ENCODE results near the gene DENND11. TPM values are rescaled to one million over a fixed set of nuclear protein-coding genes. Genes with fewer than 3 reads are reported as not detected.

DENND11 gene
- polyA plus RNA-seq, 1 donor from 2014 or later = 8.9 TPM

DNA sequence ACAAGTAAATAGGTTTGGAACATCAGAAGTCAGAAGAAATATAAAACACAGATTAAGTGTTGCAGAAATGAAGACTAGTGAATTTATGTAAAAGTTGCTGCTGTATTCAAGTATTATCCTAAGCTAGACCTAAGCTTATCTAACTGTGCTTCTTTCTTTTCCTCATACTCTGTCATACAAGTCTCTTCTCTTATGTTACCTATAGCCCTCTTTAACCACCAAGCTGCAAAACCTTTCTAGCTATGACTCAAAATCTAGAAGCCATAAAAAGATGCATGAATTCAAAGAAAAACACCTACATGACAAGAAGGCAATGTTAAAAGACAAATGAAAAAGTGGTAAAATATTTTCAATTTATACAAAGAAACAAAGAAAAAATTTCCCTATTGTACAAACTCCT lies 23.0 kb downstream of the DENND11 start:
- Mint-ChIP-seq H3K27ac (no peak overlapping the region), H3K4me1 (peaks cover 2 to 7% (median 3%) of the 10 kb centered on the region in 3 donors), H3K27me3 (no peaks in the 10 kb centered on the region), H3K9me3 (no peaks in the 10 kb centered on the region), H3K36me3 (no peaks in the 10 kb centered on the region), H3K4me3 (no peak overlapping the region)

DNA sequence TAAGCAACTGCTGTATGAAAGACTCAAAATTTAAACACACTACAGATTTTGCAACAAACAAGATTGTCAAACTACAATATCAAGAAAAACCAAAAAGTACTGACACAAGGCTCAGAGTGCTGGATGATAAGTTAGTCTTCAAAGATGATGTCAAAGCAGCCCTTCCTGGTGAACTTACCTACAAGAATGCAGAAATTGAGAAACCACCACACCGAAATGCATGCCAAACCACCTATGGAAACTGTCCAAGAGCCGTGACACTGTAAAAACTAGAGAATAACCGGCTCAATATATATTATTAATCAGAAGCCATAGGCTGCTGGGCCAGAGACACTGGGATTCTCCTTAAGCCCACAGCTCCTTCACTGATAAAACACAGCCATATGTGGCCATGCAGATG lies 25.3 kb downstream of the DENND11 start:
- peaks cover 5% of the 10 kb centered on the region for H3K36me3 Mint-ChIP-seq
- no peaks in the 10 kb centered on the region for H3K27me3 Mint-ChIP-seq
- peak overlapping the region in 1 of 3 donors; percentile 31 for H3K27ac Mint-ChIP-seq
- H3K9me3 Mint-ChIP-seq = no peaks in the 10 kb centered on the region
- H3K4me1 Mint-ChIP-seq = peaks cover 2 to 7% (median 2%) of the 10 kb centered on the region in 3 donors
- H3K4me3 Mint-ChIP-seq = peak overlapping the region in 1 of 4 donors; percentile 9

DNA sequence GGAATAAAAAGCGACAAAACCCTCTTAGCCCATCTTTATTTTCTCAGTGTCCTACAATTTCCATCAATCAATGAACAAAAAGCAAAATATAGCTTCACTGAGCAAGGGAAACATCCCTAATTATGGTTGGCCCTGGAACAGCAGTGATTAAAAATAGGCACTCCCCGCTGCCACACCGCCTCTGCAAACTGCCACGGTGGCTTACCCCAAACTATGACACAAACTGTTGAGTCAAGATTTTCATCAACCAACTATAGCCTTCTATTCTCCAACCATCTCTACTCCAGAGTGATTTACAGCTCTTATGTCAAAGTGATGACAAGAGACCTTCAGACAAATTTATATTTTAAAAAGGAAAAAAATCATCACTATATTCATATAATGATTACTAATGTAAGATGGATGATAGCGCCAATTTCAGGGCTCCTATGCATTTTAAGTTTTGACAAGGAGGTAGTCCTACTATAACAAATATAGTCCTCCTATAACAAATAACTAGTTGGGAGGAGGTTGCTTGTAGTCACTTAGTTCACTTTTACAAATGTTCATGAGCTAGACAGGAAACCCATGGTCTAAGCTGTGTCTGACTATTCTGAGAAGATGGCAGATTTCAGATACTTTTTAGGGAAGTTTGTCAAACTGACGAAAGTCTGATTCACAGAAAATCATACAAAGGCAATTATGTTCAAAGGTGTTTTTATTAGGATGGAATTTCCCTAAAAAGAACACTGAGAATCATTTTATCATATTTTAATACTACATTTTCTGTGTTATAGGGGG lies 26.3 kb downstream of the DENND11 start:
- Mint-ChIP-seq H3K9me3 (no peaks in the 10 kb centered on the region), H3K27ac (peak overlapping the region in 1 of 3 donors; percentile 82), H3K4me1 (peaks cover 2 to 3% (median 2%) of the 10 kb centered on the region in 3 donors), H3K4me3 (no peak overlapping the region), H3K36me3 (peaks cover 5% of the 10 kb centered on the region), H3K27me3 (no peaks in the 10 kb centered on the region)

DNA sequence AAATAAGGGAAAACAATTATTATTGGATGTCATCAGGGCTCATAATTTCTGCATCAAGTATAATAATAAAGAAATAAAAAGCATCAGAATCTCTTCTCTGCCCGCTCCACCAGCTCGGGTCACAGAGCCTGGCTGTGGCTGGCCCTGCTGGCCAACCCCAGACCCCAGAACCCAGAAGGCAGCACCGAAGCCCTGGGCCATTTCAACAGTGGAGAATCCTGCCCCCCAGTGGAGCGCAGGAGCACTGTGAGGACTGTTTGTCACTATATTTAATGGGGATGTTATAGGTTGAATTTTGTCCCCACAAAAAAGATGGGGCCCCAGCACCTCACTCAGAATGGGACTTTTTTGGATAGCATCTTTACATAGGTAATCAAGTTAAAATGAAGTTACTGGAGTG lies 27.3 kb downstream of the DENND11 start:
- H3K27ac Mint-ChIP-seq = peak overlapping the region in 1 of 3 donors; percentile 82
- H3K9me3 Mint-ChIP-seq = no peaks in the 10 kb centered on the region
- H3K4me3 Mint-ChIP-seq = no peak overlapping the region
- no peaks in the 10 kb centered on the region for H3K27me3 Mint-ChIP-seq
- peaks cover 2 to 3% (median 2%) of the 10 kb centered on the region in 3 donors for H3K4me1 Mint-ChIP-seq
- H3K36me3 Mint-ChIP-seq = peaks cover 7% of the 10 kb centered on the region

DNA sequence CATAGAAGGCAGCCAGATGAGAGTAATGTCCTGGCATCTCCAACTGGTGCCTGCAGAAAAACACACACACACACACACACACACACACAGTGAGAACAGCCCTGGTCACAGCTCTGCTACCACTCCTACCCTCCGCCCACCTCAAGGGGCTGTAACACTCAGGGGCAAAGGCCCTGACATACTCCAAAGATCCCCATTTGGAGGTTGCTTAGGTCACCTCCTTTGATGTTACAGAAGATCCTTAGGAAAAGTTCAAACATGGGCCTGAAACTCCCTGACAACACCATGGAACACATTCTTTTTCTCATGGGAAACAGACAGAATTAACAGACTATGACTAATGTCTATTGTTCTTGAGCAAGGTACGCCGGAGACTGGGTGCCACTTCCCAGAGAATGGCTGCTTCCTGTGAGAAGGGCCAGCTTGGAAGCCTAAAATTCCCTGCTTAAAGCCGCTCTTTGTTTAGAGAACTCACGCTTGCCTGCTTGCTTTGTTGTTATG lies 27.7 kb downstream of the DENND11 start:
- Mint-ChIP-seq H3K4me3 (no peak overlapping the region), H3K27ac (no peak overlapping the region), H3K9me3 (no peaks in the 10 kb centered on the region), H3K4me1 (peaks cover 2 to 3% (median 2%) of the 10 kb centered on the region in 3 donors), H3K36me3 (peaks cover 7% of the 10 kb centered on the region), H3K27me3 (no peaks in the 10 kb centered on the region)

DNA sequence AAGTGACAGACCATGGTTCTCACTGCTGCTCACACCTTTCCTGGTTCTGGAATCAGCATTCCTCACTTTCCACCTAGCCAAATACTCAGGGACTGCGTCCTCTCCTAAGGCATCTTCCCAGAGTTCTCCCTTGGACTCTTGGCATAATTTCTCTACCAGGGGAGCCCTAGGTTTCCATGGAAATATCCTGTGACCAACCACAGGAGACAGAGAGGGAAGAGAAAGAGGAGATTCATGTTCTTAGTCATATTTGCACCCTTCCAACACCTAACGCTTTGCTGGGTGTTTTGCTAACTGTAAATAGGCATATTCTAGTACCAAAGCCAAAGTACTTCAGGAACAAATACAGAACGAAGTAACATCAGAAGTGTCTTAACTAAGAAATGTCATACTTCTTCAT lies 28.6 kb downstream of the DENND11 start:
- Mint-ChIP-seq H3K4me1 (peaks cover 2 to 3% (median 2%) of the 10 kb centered on the region in 3 donors), H3K27me3 (no peaks in the 10 kb centered on the region), H3K36me3 (peaks cover 10% of the 10 kb centered on the region), H3K9me3 (no peaks in the 10 kb centered on the region), H3K27ac (no peak overlapping the region), H3K4me3 (no peak overlapping the region)

DNA sequence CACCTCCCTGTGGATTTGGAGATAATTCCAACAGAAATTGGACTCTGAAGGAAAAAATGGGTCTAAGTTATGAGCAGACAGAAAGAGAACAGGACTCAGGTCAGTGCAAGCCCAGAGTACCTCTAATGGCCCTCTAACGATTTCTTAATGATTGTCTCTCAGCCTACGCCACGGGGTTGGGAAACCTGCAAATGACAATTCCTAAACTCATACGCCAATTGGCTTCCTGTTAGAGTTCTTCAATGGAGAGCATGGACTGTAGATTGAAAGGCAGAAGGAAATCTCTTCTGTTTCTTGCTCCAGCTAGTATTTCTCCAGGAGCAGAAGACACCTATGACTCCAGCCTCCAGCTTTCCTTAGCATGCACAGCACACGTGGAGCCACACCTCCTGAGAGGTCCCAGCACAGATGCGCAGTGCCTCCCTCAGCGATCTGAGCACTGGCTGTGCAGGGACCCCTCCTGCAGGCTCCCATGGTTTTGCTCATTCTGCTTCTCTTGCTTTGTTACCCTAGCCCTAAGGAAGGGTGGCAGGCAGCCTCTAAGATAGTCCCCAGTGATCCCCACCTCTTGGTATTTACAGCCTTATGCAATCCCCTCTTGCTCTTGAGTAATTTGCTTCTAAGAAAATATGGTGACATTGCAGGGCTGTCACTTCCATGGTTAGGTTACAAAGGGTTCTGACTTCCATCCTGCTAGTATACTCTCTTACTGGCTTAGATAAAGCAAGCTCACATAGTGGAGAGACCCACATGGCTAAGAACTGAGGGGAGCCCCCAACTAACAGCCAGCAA lies 30.1 kb downstream of the DENND11 start:
- H3K27me3 Mint-ChIP-seq = no peaks in the 10 kb centered on the region
- H3K4me1 Mint-ChIP-seq = peaks cover 0 to 2% (median 2%) of the 10 kb centered on the region in 3 donors
- no peak overlapping the region for H3K27ac Mint-ChIP-seq
- no peaks in the 10 kb centered on the region for H3K9me3 Mint-ChIP-seq
- H3K4me3 Mint-ChIP-seq = no peak overlapping the region
- H3K36me3 Mint-ChIP-seq = peaks cover 11% of the 10 kb centered on the region

DNA sequence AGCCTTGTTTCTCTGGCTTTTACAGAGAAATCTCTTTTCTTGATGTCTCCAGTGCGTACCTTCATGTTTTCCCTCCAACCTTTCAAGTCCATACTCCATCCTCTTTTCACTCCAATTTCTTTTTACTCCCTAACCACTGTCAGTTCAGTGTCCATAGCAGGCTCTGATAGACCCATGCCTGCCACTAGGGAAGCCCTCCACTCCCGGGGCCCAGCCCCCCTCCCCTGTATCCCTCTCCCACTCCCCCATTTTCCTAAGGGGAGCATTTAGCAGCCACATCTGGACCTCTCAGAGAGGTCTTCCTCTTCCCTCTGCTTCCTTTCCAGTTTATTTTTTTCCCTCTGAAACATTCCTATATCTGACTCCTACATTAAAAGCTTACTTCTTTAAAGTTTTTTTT lies 33.1 kb downstream of the DENND11 start:
- no peaks in the 10 kb centered on the region for H3K9me3 Mint-ChIP-seq
- H3K4me1 Mint-ChIP-seq = no peaks in the 10 kb centered on the region
- H3K36me3 Mint-ChIP-seq = peaks cover 14% of the 10 kb centered on the region
- no peak overlapping the region for H3K27ac Mint-ChIP-seq
- no peaks in the 10 kb centered on the region for H3K27me3 Mint-ChIP-seq
- no peak overlapping the region for H3K4me3 Mint-ChIP-seq

DNA sequence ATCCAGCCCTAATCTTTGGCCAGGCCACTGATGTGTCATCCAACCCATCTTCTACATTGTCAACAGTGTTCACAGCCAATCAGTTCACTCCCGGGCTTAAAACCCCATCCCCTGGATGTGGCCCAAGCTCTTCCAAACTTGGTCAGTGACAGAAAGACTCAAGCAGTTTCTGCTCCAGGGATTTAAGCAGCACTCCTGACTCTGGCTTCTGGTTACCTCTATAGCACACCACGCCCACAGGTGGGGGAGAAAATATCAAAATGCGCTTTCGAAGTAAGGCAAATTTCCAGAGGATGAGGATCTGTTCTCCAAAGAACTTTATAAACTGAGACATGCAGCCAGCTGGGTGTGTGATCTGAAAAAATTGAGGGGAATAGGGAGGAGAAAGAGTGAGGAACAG lies 35.9 kb downstream of the DENND11 start:
- Mint-ChIP-seq H3K36me3 (peaks cover 9% of the 10 kb centered on the region), H3K4me3 (no peak overlapping the region), H3K27me3 (no peaks in the 10 kb centered on the region), H3K4me1 (peaks cover 0 to 2% (median 0%) of the 10 kb centered on the region in 3 donors), H3K27ac (peak overlapping the region in 1 of 3 donors; percentile 78), H3K9me3 (no peaks in the 10 kb centered on the region)

DNA sequence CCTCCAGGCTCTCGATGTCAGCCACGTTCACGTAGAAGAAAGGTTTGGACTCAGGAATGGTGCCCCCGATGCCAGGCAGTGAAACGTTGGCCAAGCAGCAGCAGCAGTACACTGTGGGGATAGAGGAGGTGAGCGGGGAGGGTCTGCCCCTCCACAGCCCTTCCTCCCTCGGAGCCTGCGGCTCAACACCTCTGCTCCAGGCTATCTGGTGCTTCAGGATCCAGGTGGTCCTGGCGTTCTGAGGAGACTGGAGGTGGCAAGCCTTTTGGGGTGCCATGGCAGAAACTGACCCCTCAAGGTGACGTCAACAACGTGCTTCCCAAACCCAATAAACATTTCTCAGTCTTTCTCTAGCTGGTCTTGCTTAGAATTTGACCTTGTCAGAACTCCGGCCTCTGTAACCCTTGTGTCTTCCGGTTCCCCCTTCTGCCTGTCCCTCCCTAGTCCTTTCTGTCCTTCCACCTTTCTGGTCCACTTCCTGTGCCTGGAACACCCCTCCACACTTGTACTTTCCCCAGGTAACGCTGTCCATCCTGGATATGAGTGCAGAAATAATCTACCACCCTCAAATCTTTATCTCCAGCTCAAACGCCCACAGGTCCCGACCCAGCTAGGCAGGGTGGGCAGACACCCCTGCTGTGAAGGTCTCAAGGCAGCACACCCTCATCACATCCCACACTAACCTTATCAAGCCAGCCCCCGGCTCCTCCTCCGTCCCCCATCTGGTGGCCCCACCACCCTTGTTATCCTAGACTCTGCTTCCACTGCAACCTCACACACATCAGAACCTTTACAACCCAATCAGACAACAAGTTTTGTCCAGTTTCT lies 36.5 kb downstream of the DENND11 start:
- Mint-ChIP-seq H3K4me3 (no peak overlapping the region), H3K36me3 (peaks cover 9% of the 10 kb centered on the region), H3K27ac (peak overlapping the region in 1 of 3 donors; percentile 78), H3K4me1 (peaks cover 0 to 2% (median 2%) of the 10 kb centered on the region in 3 donors), H3K9me3 (no peaks in the 10 kb centered on the region), H3K27me3 (no peaks in the 10 kb centered on the region)

DNA sequence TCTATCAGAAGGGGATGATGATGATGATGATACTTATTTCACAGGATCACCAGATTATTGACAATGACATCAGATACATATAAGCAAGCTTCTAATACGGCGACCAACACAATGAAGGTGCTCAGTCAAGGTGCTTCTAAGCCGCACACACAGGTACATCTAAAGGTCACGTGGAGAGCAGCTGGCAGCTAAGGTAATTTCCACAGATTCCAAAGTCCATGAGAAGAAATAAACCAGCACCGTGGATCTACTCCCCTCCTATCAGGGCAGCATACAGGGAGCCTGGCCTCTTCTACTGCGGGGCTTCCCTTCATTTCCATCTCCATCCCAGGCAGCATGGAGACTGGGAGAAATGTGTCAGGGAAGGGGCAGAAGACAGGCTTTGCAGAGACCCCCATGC lies 37.5 kb downstream of the DENND11 start:
- Mint-ChIP-seq H3K4me3 (no peak overlapping the region), H3K9me3 (no peaks in the 10 kb centered on the region), H3K36me3 (peaks cover 6% of the 10 kb centered on the region), H3K4me1 (peaks cover 0 to 9% (median 2%) of the 10 kb centered on the region in 3 donors), H3K27ac (peak overlapping the region in 1 of 3 donors; percentile 22), H3K27me3 (no peaks in the 10 kb centered on the region)

DNA sequence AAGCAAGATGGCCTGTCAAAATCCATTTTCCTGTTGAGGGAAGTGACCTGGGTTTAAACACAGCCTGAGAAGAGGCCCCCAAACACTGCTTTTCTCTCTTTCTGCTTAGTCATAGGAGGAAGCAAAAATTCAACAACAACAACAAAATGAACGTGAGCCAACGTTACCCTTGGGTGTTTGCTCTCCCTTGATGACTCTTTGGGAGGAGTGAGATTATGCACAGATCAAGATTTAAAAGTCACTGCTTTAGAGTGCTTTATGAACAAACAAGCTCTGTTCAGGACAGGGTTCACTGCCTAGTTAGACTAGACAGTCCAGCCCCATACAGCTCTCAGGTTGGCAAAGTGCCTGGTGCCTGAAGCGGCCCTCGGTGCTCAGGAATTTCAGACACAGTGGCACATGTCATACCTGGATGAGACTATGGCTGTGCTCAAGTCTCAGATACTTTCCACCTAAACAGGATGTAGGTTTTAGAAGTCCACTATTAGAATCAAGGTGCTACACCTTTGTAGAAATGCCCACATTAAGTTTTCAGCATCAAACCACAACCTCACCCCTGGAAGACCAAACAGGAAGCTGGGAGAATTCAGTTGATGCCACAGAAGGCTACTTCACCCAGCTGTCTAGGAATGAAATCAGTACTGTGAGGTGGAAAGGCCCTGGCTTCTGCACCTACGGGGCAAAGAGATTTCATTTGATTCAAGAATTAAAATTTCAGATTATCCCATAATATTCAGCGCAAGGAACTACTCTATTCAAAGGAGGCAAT lies 38.7 kb downstream of the DENND11 start:
- Mint-ChIP-seq H3K9me3 (no peaks in the 10 kb centered on the region), H3K4me1 (peaks cover 0 to 9% (median 2%) of the 10 kb centered on the region in 3 donors), H3K27me3 (no peaks in the 10 kb centered on the region), H3K27ac (peak overlapping the region in 2 of 3 donors; percentile 84 to 91), H3K4me3 (no peak overlapping the region), H3K36me3 (peaks cover 4% of the 10 kb centered on the region)

DNA sequence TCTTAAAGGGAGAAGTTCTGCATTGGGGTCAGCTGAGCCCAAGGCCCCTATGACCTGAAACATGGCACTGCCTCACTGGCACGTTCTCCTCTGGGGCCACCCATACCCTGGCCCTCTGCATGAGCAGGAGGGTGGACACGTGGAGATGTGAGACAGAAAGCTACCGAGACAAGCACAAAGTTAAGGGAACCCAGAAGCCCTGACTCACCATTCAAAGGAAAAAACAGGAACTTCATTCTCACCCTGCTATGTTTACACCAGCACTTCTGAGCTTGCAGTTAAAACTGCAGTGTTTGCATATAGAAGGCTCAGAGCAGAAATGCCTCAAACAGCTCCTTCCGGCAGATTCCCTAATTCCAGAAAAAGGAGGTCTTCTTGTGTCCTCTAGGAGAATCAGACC lies 41.7 kb downstream of the DENND11 start:
- Mint-ChIP-seq H3K4me3 (peak overlapping the region in 1 of 4 donors; percentile 1), H3K36me3 (no peaks in the 10 kb centered on the region), H3K27me3 (no peaks in the 10 kb centered on the region), H3K9me3 (no peaks in the 10 kb centered on the region), H3K4me1 (peaks cover 0 to 9% (median 2%) of the 10 kb centered on the region in 3 donors), H3K27ac (peak overlapping the region in 2 of 3 donors; percentile 71 to 73)

DNA sequence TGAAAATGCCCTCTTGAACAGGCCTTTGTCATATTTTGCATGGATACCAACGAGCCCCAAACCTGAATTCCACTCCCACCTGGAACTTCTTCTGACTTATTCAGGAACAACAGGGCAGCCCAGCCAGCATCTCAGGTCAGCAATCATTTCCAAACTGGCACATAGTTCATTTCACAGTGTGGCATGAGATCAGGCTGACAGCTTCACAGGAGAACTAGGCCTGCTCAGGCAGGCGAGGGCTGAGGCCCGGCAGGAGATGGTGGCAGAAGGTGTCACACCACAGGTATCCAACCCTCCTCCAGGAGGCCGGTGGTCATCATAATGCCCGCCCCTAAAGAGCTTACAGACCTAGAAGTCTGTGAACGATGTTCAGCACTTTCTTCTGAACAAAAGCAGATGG lies 42.5 kb downstream of the DENND11 start:
- Mint-ChIP-seq H3K9me3 (no peaks in the 10 kb centered on the region), H3K27me3 (no peaks in the 10 kb centered on the region), H3K4me3 (no peak overlapping the region), H3K4me1 (peaks cover 0 to 9% (median 3%) of the 10 kb centered on the region in 3 donors), H3K36me3 (no peaks in the 10 kb centered on the region), H3K27ac (peak overlapping the region in 1 of 3 donors; percentile 84)

Data from IgD-negative memory B cell (primary cell).